Stimulated activated CD8-positive, alpha-beta memory T cell treated with anti-CD3 and anti-CD28 coated beads, Interleukin-4, amount 100 ng/mL, for 4 hours (primary cell): ENCODE measurements around the gene ZNF69.

ENCODE experiments used
- DNase-seq, 2 donors: peaks; one replicate each; pipeline ENCODE4 v3.0.0-alpha.2; 2020; ENCODE audit warnings: low read depth in 2 of 2, low spot score in 1 of 2

ZNF69 gene

DNA sequence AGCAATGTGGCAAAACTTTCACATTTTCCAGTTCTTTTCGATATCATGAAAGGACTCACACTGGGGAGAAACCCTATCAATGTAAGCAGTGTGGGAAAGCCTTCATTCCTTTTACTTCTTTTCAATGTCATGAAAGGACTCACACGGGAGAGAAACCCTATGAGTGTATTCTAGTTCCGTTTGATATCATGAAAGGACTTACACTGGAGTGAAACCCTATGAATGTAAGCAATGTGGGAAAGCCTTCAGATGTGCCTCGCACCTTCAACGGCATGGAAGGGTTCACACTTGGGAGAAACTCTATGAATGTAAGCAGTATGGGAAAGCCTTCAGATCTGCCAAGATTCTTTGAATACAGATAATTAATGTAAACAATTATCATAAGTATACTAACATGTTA is 62.7 kb downstream of the ZNF69 start:
- DNase-seq: no peak
